ENCODE results near the gene SLFNL1.

Gene SLFNL1

GRCh38 chr1:41015281-41015896 is 6.1 kb downstream of the SLFNL1 start:
- no peak overlapping the region for H3K4me3 ChIP-seq (ENCODE audit: low read depth, low read length)
- no peak for TF ChIP-seq CTCF (IDR thresholded peaks at IDR 0.05; ENCODE audit: borderline replicate concordance, insufficient read depth, low read depth, low read length)

- no peak overlapping the region for H3K4me3 ChIP-seq (ENCODE audit: low read depth, low read length)
- TF ChIP-seq CTCF (IDR thresholded peaks at IDR 0.05; ENCODE audit: borderline replicate concordance, insufficient read depth, low read depth, low read length), result no peak
These were observed 6.7 kb downstream of the SLFNL1 start for GRCh38 chr1:41014871-41015270.

GRCh38 chr1:41013796-41014195 is 7.7 kb downstream of the SLFNL1 start:
- no peak for TF ChIP-seq CTCF (IDR thresholded peaks at IDR 0.05; ENCODE audit: borderline replicate concordance, insufficient read depth, low read depth, low read length)

GRCh38 chr1:41013024-41013423 is 8.5 kb downstream of the SLFNL1 start:
- H3K4me3 ChIP-seq (ENCODE audit: low read depth, low read length), result no peak overlapping the region
- no peak for TF ChIP-seq CTCF (IDR thresholded peaks at IDR 0.05; ENCODE audit: borderline replicate concordance, insufficient read depth, low read depth, low read length)

More at GRCh38 chr1:41013796-41014195, 7.7 kb downstream of the SLFNL1 start:
- no peak overlapping the region for H3K4me3 ChIP-seq (ENCODE audit: low read depth, low read length)

- no peak overlapping the region for H3K4me3 ChIP-seq (ENCODE audit: low read depth, low read length)
- TF ChIP-seq CTCF (IDR thresholded peaks at IDR 0.05; ENCODE audit: borderline replicate concordance, insufficient read depth, low read depth, low read length), result no peak
These were observed 11.2 kb downstream of the SLFNL1 start for GRCh38 chr1:41010345-41010744.

GRCh38 chr1:41009466-41009865 is 12.1 kb downstream of the SLFNL1 start:
- no peak for TF ChIP-seq CTCF (IDR thresholded peaks at IDR 0.05; ENCODE audit: borderline replicate concordance, insufficient read depth, low read depth, low read length)
- no peak overlapping the region for H3K4me3 ChIP-seq (ENCODE audit: low read depth, low read length)
